Stimulated activated CD8-positive, alpha-beta memory T cell treated with anti-CD3 and anti-CD28 coated beads, Interleukin-4, amount 100 ng/mL, for 1 hour (primary cell): Measurements from ENCODE around the gene KPNA3.
"Not testable (repeated sequence)": the region's sequence is repeated elsewhere in the genome, so short reads cannot be mapped to it uniquely, and the experiment has no call there.

ENCODE experiments used
- DNase-seq, 2 donors: peaks; one replicate each; pipeline ENCODE4 v3.0.0-alpha.2; 2020; ENCODE audit warnings: low read depth in 2 of 2, low spot score in 1 of 2

The KPNA3 gene

GRCh38 chr13:49759503-49759902, 33.0 kb downstream of the KPNA3 start:
- no peak for DNase-seq

- no peak for DNase-seq
These were observed 36.2 kb downstream of the KPNA3 start for GRCh38 chr13:49756263-49756662.

GRCh38 chr13:49754146-49754545, 38.3 kb downstream of the KPNA3 start:
- no peak for DNase-seq

GRCh38 chr13:49749848-49750247, 42.6 kb downstream of the KPNA3 start:
- no peak for DNase-seq

GRCh38 chr13:49746111-49746510, 46.4 kb downstream of the KPNA3 start:
- DNase-seq = no peak

GRCh38 chr13:49740870-49741269, 51.6 kb downstream of the KPNA3 start:
- no peak for DNase-seq

GRCh38 chr13:49739498-49740187, 52.8 kb downstream of the KPNA3 start:
- no peak for DNase-seq

- DNase-seq = no peak
These were observed 59.1 kb downstream of the KPNA3 start for GRCh38 chr13:49733181-49733951.

- no peak for DNase-seq
These were observed 60.7 kb downstream of the KPNA3 start for GRCh38 chr13:49731766-49732165.

GRCh38 chr13:49716615-49717014, 75.9 kb downstream of the KPNA3 start:
- no peak for DNase-seq

GRCh38 chr13:49714757-49715156, 77.7 kb downstream of the KPNA3 start:
- DNase-seq = no peak

GRCh38 chr13:49711218-49711863, 81.1 kb downstream of the KPNA3 start:
- no peak for DNase-seq

GRCh38 chr13:49704264-49704663, 88.2 kb downstream of the KPNA3 start:
- not testable (repeated sequence) for DNase-seq

- DNase-seq = no peak
These were observed 91.0 kb downstream of the KPNA3 start for GRCh38 chr13:49701491-49701890.

- no peak for DNase-seq
These were observed 95.0 kb downstream of the KPNA3 start for GRCh38 chr13:49697468-49697867.

- no peak for DNase-seq
These were observed 98.0 kb downstream of the KPNA3 start for GRCh38 chr13:49694446-49694845.

GRCh38 chr13:49693877-49694276, 98.6 kb downstream of the KPNA3 start:
- no peak for DNase-seq

GRCh38 chr13:49693191-49693733, 99.2 kb downstream of the KPNA3 start:
- DNase-seq = no peak

GRCh38 chr13:49690995-49691784, 101.3 kb downstream of the KPNA3 start, which contains the start of gene EBPL:
Gene EBPL (minus strand): TSS chr13:49691486. CDS start chr13:49691424, 62 bp downstream.
- peak; percentile 70 to 75 for DNase-seq

- no peak for DNase-seq
These were observed 102.1 kb downstream of the KPNA3 start for GRCh38 chr13:49690133-49690994.
